ENCODE data around the gene KDM5A.
A peak's percentile ranks its signal among the peaks of the same experiment; 100 is the strongest.
"Not testable (repeated sequence)": the region's sequence is repeated elsewhere in the genome, so short reads cannot be mapped to it uniquely, and the experiment has no call there.

Gene KDM5A

GRCh38 chr12:389142-390096 is at the start of gene KDM5A:
Gene KDM5A, minus strand, starts transcription at chr12:389320. Its CDS starts 229 bp downstream, at chr12:389091.
- no peak for DNase-seq

- DNase-seq, result not testable (repeated sequence)
These were observed 46.6 kb upstream of the KDM5A start for GRCh38 chr12:435737-436136.

- DNase-seq, result peak in 5 of 56 donors; percentile 3 to 16 (median 7)
These were observed 33.4 kb upstream of the KDM5A start for GRCh38 chr12:422526-422925.

- no peak for DNase-seq
These were observed 29.3 kb upstream of the KDM5A start for GRCh38 chr12:418432-418831.

GRCh38 chr12:414859-415258 is 25.7 kb upstream of the KDM5A start:
- no peak for DNase-seq

GRCh38 chr12:402029-402389 is 12.9 kb upstream of the KDM5A start:
- no peak for DNase-seq

GRCh38 chr12:401235-402028 is 12.3 kb upstream of the KDM5A start, which contains the start of gene CCDC77:
Gene CCDC77, plus strand, starts transcription at chr12:401644. Its CDS starts 7,740 bp downstream, at chr12:409384.
- DNase-seq, result no peak

GRCh38 chr12:400828-401227 is 11.7 kb upstream of the KDM5A start:
- no peak for DNase-seq

GRCh38 chr12:388541-389141 is 479 bp downstream of the KDM5A start:
- DNase-seq, result no peak

- no peak for DNase-seq
These were observed 1.1 kb downstream of the KDM5A start for GRCh38 chr12:388012-388411.

- DNase-seq, result no peak
These were observed 2.5 kb downstream of the KDM5A start for GRCh38 chr12:386651-387050.

GRCh38 chr12:370739-371485 is 18.2 kb downstream of the KDM5A start:
- not testable (repeated sequence) for DNase-seq

- no peak for DNase-seq
These were observed 21.1 kb downstream of the KDM5A start for GRCh38 chr12:367972-368371.

GRCh38 chr12:366820-367219 is 22.3 kb downstream of the KDM5A start:
- no peak for DNase-seq

GRCh38 chr12:359091-359490 is 30.0 kb downstream of the KDM5A start:
- no peak for DNase-seq

- DNase-seq, result no peak
These were observed 32.7 kb downstream of the KDM5A start for GRCh38 chr12:356276-356988.

- not testable (repeated sequence) for DNase-seq
These were observed 37.9 kb downstream of the KDM5A start for GRCh38 chr12:351197-351596.

- DNase-seq, result not testable (repeated sequence)
These were observed 39.5 kb downstream of the KDM5A start for GRCh38 chr12:349625-350024.

- DNase-seq, result peak in 10 of 56 donors; percentile 1 to 21 (median 5)
These were observed 46.1 kb downstream of the KDM5A start for GRCh38 chr12:343036-343435.

GRCh38 chr12:337039-337438 is 52.1 kb downstream of the KDM5A start:
- no peak for DNase-seq

All from nucleus accumbens (tissue), 56 donors.